ENCODE data around the gene TSPO2. TPM values are rescaled to one million over a fixed set of nuclear protein-coding genes. Genes with fewer than 3 reads are reported as not detected.

The TSPO2 gene
- total and polyA plus RNA-seq, 2 of the 13 experiments (the other 11 are each of a cell fraction or from before 2014, with no cell fraction given): 0.55 TPM; not detected in 1

- TF ChIP-seq, protein P1, sequence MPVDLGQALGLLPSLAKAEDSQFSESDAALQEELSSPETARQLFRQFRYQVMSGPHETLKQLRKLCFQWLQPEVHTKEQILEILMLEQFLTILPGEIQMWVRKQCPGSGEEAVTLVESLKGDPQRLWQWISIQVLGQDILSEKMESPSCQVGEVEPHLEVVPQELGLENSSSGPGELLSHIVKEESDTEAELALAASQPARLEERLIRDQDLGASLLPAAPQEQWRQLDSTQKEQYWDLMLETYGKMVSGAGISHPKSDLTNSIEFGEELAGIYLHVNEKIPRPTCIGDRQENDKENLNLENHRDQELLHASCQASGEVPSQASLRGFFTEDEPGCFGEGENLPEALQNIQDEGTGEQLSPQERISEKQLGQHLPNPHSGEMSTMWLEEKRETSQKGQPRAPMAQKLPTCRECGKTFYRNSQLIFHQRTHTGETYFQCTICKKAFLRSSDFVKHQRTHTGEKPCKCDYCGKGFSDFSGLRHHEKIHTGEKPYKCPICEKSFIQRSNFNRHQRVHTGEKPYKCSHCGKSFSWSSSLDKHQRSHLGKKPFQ (CRISPR knock-in tag; IDR thresholded peaks at IDR 0.05; ENCODE audit: insufficient replicate concordance): no peak
- TF ChIP-seq MXI1 (IDR thresholded peaks at IDR 0.05; ENCODE audit: borderline replicate concordance, low read depth, low read length) (no peak), TERF1 (CRISPR knock-in tag; IDR thresholded peaks at IDR 0.05) (no peak), E2F5 (CRISPR knock-in tag; conservative IDR thresholded peaks at IDR 0.05) (no peak), SPEN (CRISPR knock-in tag; IDR thresholded peaks at IDR 0.05; ENCODE audit: low read depth) (no peak), ZNF775 (CRISPR knock-in tag; IDR thresholded peaks at IDR 0.05; ENCODE audit: borderline replicate concordance) (no peak), ZFP36L2 (CRISPR knock-in tag; IDR thresholded peaks at IDR 0.05) (no peak)
Measured at GRCh38 chr6:41059556-41059955, 17.3 kb downstream of the TSPO2 start (continued).

DNA sequence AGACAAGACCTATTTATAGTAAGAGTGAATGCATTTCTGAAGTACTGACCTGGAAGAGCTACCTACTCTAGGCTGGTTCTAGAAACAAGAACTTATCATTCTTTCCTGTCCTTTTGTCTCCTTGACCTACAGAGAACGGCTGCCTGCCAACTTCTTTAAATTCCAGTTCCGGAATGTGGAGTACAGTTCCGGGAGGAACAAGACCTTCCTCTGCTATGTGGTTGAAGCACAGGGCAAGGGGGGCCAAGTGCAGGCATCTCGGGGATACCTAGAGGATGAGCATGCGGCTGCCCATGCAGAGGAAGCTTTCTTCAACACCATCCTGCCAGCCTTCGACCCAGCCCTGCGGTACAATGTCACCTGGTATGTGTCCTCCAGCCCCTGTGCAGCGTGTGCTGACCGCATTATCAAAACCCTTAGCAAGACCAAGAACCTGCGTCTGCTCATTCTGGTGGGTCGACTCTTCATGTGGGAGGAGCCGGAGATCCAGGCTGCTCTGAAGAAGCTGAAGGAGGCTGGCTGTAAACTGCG is 19.0 kb downstream of the TSPO2 start:
- BruUV-seq (replicated peaks): no TSS peak
- TF ChIP-seq ZNF550 (CRISPR knock-in tag; IDR thresholded peaks at IDR 0.05; ENCODE audit: borderline replicate concordance) (no peak), ATM (IDR thresholded peaks at IDR 0.05; ENCODE audit: borderline replicate concordance) (no peak)
- in situ Hi-C loops (cut with HindIII; ENCODE audit: extremely low pct_ligation_motif_present, low pct_unique_long_range_greater_than_20kb) (no loop called here), intact Hi-C loops (cut with micrococcal nuclease; ENCODE audit: unreplicated experiment) (loop anchor here (10.0 kb wide), 1 partner anchor 736 kb away; no protein-coding TSS in a partner anchor)
- POLR2A ChIA-PET: no interaction called here
- Histone ChIP-seq H4K20me1 (ENCODE audit: insufficient read depth, low read length) (no peaks in the 10 kb centered on the region), H3K4me3 (replicated peaks in 1 of 3; ENCODE audit: insufficient read depth in 1 of 3, low read depth in 2 of 3, low read length in 3 of 3) (no peak overlapping the region), H3K27ac (ENCODE audit: extremely low read length, insufficient read depth, low read length) (no peak overlapping the region), H3K4me1 (ENCODE audit: insufficient read depth, low read length) (peaks cover 74% of the 10 kb centered on the region), H3K9me3 (ENCODE audit: low read length) (no peaks in the 10 kb centered on the region), H2AFZ (ENCODE audit: low read length) (no peak overlapping the region), H3K36me3 (replicated peaks in 1 of 2; ENCODE audit: control insufficient read depth in 1 of 2, insufficient read depth in 2 of 2, low read length in 2 of 2) (peaks cover 6 to 7% of the 10 kb centered on the region in 2 experiments; a peak in 4 of 5 replicates), H3K27me3 (ENCODE audit: control insufficient read depth in 1 of 2, insufficient read depth in 2 of 2, low read length in 2 of 2) (no peaks in the 10 kb centered on the region), H3K4me2 (ENCODE audit: low read depth, low read length) (no peak overlapping the region), H3K79me2 (ENCODE audit: insufficient read depth, low read length) (no peaks in the 10 kb centered on the region), H3K9ac (ENCODE audit: insufficient read depth, low read depth, low read length) (no peak overlapping the region)
- FAIRE-seq (no peak), DNase-seq (ENCODE audit: low spot score) (no peak), ATAC-seq (no peak)
- WGBS (ENCODE audit: low lambda C conversion rate): 96% methylated on average over 13 of the region's 13 CpGs
- CTCF ChIA-PET (ENCODE audit: low intra/inter-chr PET ratio, low total read pairs): no interaction called here

Measured in HepG2 (cell line).